Duodenal mucosa (tissue), 2 donors: ENCODE results near the gene SP2.

Experiments used
- H3K27ac ChIP-seq: one replicate; pipeline ENCODE4 v1.7.0; 2013; ENCODE audit warnings: low read depth, low read length
- H3K27me3 ChIP-seq, 2 donors: one replicate each; pipeline ENCODE4 v1.7.0; 2013; ENCODE audit warnings: low read length in 2 of 2, control low read depth in 1 of 2; ENCODE audit not compliant: insufficient read depth in 2 of 2, control insufficient read depth in 1 of 2
- H3K36me3 ChIP-seq, 2 donors: one replicate each; pipeline ENCODE4 v1.7.0; 2013; ENCODE audit warnings: low read length in 2 of 2, control low read depth in 1 of 2; ENCODE audit not compliant: insufficient read depth in 2 of 2, control insufficient read depth in 1 of 2
- H3K4me1 ChIP-seq, 2 donors: one replicate each; pipeline ENCODE4 v1.7.0; 2013; ENCODE audit warnings: low read length in 2 of 2, control low read depth in 1 of 2; ENCODE audit not compliant: insufficient read depth in 2 of 2, control insufficient read depth in 1 of 2
- H3K4me3 ChIP-seq, 2 donors: one replicate each; pipeline ENCODE4 v1.7.0; 2013; ENCODE audit warnings: low read length in 2 of 2, low read depth in 1 of 2
- H3K9ac ChIP-seq, 2 donors: one replicate each; pipeline ENCODE4 v1.7.0; 2013; ENCODE audit warnings: low read length in 2 of 2, low read depth in 1 of 2
- H3K9me3 ChIP-seq, 2 donors: one replicate each; pipeline ENCODE4 v1.7.0; 2013; ENCODE audit warnings: low read length in 2 of 2, control low read depth in 1 of 2; ENCODE audit not compliant: control insufficient read depth in 1 of 2

Gene SP2

DNA sequence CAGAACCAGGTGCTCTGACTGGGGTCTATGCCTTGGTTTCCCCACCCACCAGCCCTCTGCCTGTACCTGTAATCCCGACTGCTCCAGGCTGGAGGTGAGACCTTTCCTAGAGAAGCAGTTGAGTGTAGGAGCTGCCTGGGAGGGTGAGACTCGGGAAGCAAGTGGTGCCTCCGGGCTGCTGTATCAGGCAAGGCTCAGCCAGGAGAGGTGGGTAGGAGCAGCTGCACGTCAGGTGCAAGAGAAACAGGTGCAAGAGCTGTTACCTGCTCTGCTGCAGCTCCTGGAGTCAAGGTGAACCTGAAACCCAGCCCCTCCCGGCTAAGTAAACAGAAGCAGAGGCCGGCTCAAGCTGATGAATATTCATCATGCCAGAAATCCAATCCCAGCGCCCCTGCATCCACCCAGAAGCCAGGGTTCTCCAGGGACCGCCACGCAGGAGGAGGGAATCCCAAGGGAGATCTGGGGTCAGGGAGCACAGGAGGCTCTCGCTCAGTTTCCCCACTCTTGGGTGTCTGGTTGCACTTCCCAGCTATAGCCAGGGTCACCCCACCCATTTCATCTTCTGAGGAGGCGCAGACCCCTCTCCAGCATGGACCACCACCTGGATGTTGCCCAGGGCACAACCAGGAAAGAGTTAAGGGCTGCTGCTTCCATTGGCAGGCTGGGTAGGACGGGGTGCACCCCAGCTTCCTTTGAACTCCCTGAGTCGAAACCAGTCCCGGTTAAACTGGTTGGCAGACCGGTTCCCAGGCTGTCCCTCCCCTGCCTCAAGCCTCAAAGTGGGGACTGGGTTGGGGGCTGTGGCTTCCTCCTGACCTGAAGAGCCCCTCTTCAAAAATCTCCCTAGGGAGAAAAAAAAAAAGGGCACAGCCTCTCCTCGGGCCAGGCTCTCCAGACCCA is 61.8 kb downstream of the SP2 start, which contains the start of gene PRR15L:
Gene PRR15L (minus strand): TSS at position 293 of the 900 bp plus-strand sequence. CDS start 4,649 bp downstream, outside the sequence.
- Histone ChIP-seq H3K9ac (peak within 1 kb of the TSS; percentile 96 to 99), H3K27ac (peak within 1 kb of the TSS; percentile 92), H3K4me1 (peaks cover 19 to 32% of the 10 kb centered on the region in 2 donors), H3K4me3 (peak within 1 kb of the TSS; percentile 82 to 85), H3K27me3 (no peaks in the 10 kb centered on the region), H3K9me3 (no peaks in the 10 kb centered on the region), H3K36me3 (peaks cover 18 to 25% of the 10 kb centered on the region in 2 donors)

- peak overlapping the region; percentile 82 to 85 for H3K4me3 ChIP-seq
- H3K27me3 ChIP-seq: no peaks in the 10 kb centered on the region
- no peaks in the 10 kb centered on the region for H3K9me3 ChIP-seq
- peak overlapping the region; percentile 81 to 99 for H3K9ac ChIP-seq
- H3K4me1 ChIP-seq: peaks cover 17 to 42% of the 10 kb centered on the region in 2 donors
- peak overlapping the region; percentile 92 for H3K27ac ChIP-seq
- peaks cover 4 to 12% of the 10 kb centered on the region in 2 donors for H3K36me3 ChIP-seq
Observed at GRCh38 chr17:47959825-47960655, 64.0 kb downstream of the SP2 start.

- Histone ChIP-seq H3K9ac (peak overlapping the region in 1 of 2 donors; percentile 4), H3K27ac (no peak overlapping the region), H3K36me3 (peaks cover 0 to 5% of the 10 kb centered on the region in 2 donors), H3K9me3 (no peaks in the 10 kb centered on the region), H3K4me1 (peaks cover 24 to 49% of the 10 kb centered on the region in 2 donors), H3K27me3 (no peaks in the 10 kb centered on the region), H3K4me3 (no peak overlapping the region)
Observed at GRCh38 chr17:47961406-47961805, 65.4 kb downstream of the SP2 start.

DNA sequence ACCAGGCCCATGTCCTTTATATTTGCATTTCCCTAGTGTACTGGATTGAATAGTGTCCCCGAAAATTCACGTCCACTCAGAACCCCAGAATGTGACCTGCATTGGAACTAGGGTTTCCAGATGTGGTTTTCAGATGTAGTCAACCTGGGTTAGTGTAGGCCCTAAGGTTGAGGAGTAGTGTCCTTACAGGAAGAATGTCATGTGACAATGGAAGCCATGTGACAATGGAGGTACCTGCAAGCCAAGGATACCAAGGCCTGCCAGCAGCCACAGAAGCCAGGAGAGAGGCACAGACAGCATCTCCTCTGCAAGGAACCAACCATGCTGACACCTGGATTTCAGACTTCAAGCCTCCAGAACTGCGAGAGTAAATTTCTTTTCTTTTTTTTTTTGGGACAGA is 66.9 kb downstream of the SP2 start:
- H3K4me1 ChIP-seq: peaks cover 32 to 57% of the 10 kb centered on the region in 2 donors
- no peak overlapping the region for H3K27ac ChIP-seq
- H3K9ac ChIP-seq: no peak overlapping the region
- H3K36me3 ChIP-seq: no peaks in the 10 kb centered on the region
- no peaks in the 10 kb centered on the region for H3K27me3 ChIP-seq
- no peak overlapping the region for H3K4me3 ChIP-seq
- no peaks in the 10 kb centered on the region for H3K9me3 ChIP-seq

DNA sequence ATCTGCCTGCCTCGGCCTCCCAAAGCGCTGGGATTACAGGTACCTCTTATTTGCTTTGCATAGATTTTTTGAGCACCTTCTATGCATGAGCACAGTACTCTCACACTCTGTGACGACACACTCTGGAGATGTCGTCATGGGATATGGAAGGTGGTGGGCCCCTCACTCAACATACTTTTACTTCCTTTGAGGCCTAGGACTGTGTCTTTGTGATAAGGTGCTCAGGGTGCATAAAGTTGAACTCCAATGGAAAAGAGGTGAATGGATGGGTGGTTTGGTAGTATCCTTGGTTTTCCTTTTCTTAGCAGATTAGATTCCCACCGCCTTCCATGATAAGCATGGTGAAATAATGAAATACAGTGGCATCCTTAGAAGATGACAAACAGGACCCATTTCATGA is 68.8 kb downstream of the SP2 start:
- H3K36me3 ChIP-seq: no peaks in the 10 kb centered on the region
- no peak overlapping the region for H3K27ac ChIP-seq
- H3K4me1 ChIP-seq: peaks cover 31 to 53% of the 10 kb centered on the region in 2 donors
- H3K4me3 ChIP-seq: no peak overlapping the region
- peak overlapping the region in 1 of 2 donors; percentile 45 for H3K9ac ChIP-seq
- H3K27me3 ChIP-seq: no peaks in the 10 kb centered on the region
- no peaks in the 10 kb centered on the region for H3K9me3 ChIP-seq

GRCh38 chr17:47966079-47966519 is 70.1 kb downstream of the SP2 start:
- Histone ChIP-seq H3K27me3 (no peaks in the 10 kb centered on the region), H3K36me3 (no peaks in the 10 kb centered on the region), H3K9ac (peak overlapping the region in 1 of 2 donors; percentile 45), H3K9me3 (no peaks in the 10 kb centered on the region), H3K27ac (peak overlapping the region; percentile 65), H3K4me3 (no peak overlapping the region), H3K4me1 (peaks cover 34 to 52% of the 10 kb centered on the region in 2 donors)

DNA sequence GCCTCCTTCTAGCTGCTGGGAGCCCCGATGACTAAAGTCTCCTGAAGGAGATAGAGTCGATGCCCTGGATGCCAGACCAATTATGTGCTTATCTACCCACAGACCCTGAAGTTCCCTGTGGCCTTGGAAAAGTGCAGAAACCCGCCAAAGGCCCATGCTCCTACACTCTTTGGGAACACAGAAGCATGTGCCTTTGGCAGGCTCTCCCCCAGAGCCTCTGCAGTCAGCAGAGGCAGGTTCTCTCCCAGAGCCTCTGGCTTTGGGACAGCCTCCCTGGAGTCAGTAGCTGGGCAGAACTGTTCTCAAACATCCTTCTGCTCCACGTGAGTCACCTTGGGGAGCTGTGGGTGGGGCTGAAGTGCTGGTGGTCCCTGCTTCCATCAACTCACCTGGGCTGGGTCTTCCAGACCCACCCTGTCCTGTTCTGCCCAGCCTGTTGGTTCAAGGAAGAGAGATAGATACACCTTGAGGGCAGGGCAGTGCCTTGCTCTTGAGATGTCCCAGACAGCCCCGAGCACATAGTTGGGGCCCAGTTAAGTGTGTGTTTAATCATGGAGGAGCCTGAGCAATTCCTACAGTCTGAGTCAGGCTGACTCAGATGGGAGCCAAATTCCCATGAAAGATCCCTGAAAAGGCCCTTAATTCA is 71.7 kb downstream of the SP2 start:
- H3K4me1 ChIP-seq: peaks cover 47 to 51% of the 10 kb centered on the region in 2 donors
- H3K9me3 ChIP-seq: no peaks in the 10 kb centered on the region
- peak overlapping the region; percentile 36 to 63 for H3K9ac ChIP-seq
- H3K27ac ChIP-seq: peak overlapping the region; percentile 71
- no peaks in the 10 kb centered on the region for H3K36me3 ChIP-seq
- H3K27me3 ChIP-seq: no peaks in the 10 kb centered on the region
- H3K4me3 ChIP-seq: peak overlapping the region in 1 of 2 donors; percentile 37

DNA sequence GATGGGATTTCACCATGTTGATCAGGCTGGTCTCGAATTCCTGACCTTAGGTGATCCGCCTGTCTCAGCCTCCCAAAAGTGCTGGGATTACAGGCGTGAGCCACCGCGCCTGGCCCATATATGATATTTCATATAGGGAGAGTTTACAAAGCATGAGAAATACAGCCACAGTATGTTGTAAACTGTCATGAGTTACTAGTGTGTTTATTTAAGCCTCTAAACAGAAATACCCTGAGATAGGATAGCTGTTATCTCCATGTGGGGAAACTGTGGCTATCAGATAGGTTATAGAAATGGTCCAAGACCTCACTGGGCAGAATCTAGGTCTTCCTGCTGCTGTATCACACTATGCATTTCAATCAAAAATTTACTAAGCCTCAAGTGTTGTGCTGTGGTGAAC is 72.8 kb downstream of the SP2 start:
- H3K36me3 ChIP-seq: peaks cover 7 to 10% of the 10 kb centered on the region in 2 donors
- H3K27ac ChIP-seq: no peak overlapping the region
- no peak overlapping the region for H3K4me3 ChIP-seq
- peaks cover 48 to 51% of the 10 kb centered on the region in 2 donors for H3K4me1 ChIP-seq
- no peak overlapping the region for H3K9ac ChIP-seq
- H3K9me3 ChIP-seq: no peaks in the 10 kb centered on the region
- no peaks in the 10 kb centered on the region for H3K27me3 ChIP-seq

GRCh38 chr17:47969930-47970724 is 74.1 kb downstream of the SP2 start:
- no peaks in the 10 kb centered on the region for H3K9me3 ChIP-seq
- no peak overlapping the region for H3K27ac ChIP-seq
- H3K4me3 ChIP-seq: peak overlapping the region; percentile 65 to 75
- H3K4me1 ChIP-seq: peaks cover 40 to 46% of the 10 kb centered on the region in 2 donors
- H3K36me3 ChIP-seq: peaks cover 17 to 22% of the 10 kb centered on the region in 2 donors
- peak overlapping the region; percentile 44 to 68 for H3K9ac ChIP-seq
- H3K27me3 ChIP-seq: no peaks in the 10 kb centered on the region
